ENCODE results near the gene ESRRA. TPM values are rescaled to one million over a fixed set of nuclear protein-coding genes. Genes with fewer than 3 reads are reported as not detected.
A peak's percentile ranks its signal among the peaks of the same experiment; 100 is the strongest.
"Not testable (repeated sequence)": the region's sequence is repeated elsewhere in the genome, so short reads cannot be mapped to it uniquely, and the experiment has no call there.

ESRRA gene
- total RNA-seq, 1 donor from 2014 or later, result 34.7 TPM

DNA sequence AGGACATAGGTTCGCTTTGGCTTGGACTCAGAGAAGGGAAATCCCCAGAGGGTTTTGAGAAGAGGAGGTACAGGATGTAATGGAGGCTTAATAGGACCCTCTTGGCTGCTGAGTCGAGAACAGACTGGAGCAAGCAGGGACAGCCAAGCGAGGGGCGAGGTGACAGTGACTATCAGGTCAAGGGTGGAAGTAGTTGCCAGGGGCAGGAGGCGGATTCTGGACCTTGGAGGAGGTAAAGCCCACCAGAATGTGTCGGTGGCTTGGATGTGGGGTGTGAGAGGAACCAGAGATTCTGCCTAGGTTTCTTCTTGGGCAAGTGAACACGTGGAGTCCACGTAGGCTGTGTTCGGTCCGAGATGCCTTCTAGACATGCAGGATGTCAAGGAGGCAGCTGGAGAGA, 7.6 kb downstream of the ESRRA start:
- no peak for TF ChIP-seq CTCF (conservative IDR thresholded peaks at IDR 0.05)
- peaks cover 22% of the 10 kb centered on the region for H3K4me1 Mint-ChIP-seq
- H3K4me3 Mint-ChIP-seq, result peak overlapping the region; percentile 76
- H3K36me3 Mint-ChIP-seq (ENCODE audit: low read depth), result no peaks in the 10 kb centered on the region
- H3K27me3 Mint-ChIP-seq (ENCODE audit: low read depth), result no peaks in the 10 kb centered on the region
- no peak overlapping the region for H3K27ac Mint-ChIP-seq (ENCODE audit: unreplicated experiment)
- H3K9me3 Mint-ChIP-seq, result no peaks in the 10 kb centered on the region
- no peak for DNase-seq (ENCODE audit: low read depth, low spot score)

- no peak for DNase-seq (ENCODE audit: low read depth, low spot score)
- Mint-ChIP-seq H3K27ac (ENCODE audit: unreplicated experiment) (no peak overlapping the region), H3K4me3 (peak overlapping the region; percentile 76), H3K9me3 (no peaks in the 10 kb centered on the region), H3K36me3 (ENCODE audit: low read depth) (no peaks in the 10 kb centered on the region), H3K27me3 (ENCODE audit: low read depth) (no peaks in the 10 kb centered on the region), H3K4me1 (peaks cover 26% of the 10 kb centered on the region)
- no peak for TF ChIP-seq CTCF (conservative IDR thresholded peaks at IDR 0.05)
Measured at GRCh38 chr11:64313491-64314145, 8.3 kb downstream of the ESRRA start.

DNA sequence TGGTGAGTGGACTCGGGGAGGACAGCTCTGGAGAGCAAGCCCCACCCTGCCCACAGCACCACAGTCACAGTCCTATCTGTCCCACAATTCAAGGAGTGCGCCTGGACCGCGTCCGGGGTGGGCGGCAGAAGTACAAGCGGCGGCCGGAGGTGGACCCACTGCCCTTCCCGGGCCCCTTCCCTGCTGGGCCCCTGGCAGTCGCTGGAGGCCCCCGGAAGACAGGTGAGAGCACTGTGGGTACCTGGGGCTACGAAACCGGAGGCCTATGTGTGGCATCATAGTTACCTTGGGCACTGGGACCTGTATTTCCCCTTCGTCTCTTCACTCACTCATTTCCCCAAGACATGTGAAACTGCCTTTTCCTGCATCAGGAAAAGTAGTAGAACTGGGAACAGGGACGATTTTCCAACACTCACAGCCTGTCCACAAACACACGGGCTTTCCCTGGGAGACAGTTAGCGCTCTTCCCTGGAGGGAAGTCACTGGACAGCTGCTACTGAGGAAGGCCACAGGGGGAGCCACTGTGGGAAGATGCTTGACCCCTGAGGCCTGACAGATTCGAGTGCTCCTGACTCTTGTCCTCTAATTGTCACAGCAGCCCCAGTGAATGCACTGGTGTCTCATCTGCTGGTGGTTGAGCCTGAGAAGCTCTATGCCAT, 9.0 kb downstream of the ESRRA start:
- Mint-ChIP-seq H3K27ac (ENCODE audit: unreplicated experiment) (peak overlapping the region; percentile 93), H3K4me1 (peaks cover 31% of the 10 kb centered on the region), H3K27me3 (ENCODE audit: low read depth) (no peaks in the 10 kb centered on the region), H3K9me3 (no peaks in the 10 kb centered on the region), H3K36me3 (ENCODE audit: low read depth) (no peaks in the 10 kb centered on the region), H3K4me3 (peak overlapping the region; percentile 79)
- TF ChIP-seq CTCF (conservative IDR thresholded peaks at IDR 0.05), result peak; percentile 41
- no peak for DNase-seq (ENCODE audit: low read depth, low spot score)

DNA sequence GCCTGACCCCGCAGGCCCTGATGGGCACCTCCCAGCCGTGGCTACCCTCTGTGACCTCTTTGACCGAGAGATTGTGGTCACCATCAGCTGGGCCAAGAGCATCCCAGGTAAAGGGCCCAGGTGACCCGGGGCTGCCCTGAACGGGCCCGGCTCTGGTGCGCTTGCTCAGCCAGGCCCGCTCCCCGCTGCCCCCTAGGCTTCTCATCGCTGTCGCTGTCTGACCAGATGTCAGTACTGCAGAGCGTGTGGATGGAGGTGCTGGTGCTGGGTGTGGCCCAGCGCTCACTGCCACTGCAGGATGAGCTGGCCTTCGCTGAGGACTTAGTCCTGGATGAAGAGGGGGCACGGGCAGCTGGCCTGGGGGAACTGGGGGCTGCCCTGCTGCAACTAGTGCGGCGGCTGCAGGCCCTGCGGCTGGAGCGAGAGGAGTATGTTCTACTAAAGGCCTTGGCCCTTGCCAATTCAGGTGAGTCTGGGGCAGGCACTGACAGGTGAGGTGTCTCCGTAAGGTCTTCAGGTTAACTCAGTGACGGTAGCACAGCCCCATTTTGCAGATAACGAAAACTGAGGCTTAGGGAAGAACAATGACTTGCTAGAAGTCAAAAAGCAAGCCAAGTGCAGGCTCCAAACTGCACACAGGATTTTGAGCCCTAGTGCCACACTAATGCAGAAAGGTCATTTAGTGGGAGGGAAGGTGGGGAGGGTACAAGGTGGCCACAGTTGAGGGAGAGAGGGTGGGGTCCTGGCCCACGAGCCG, 9.7 kb downstream of the ESRRA start:
- H3K9me3 Mint-ChIP-seq, result no peaks in the 10 kb centered on the region
- peaks cover 33% of the 10 kb centered on the region for H3K4me1 Mint-ChIP-seq
- no peak overlapping the region for H3K27ac Mint-ChIP-seq (ENCODE audit: unreplicated experiment)
- H3K27me3 Mint-ChIP-seq (ENCODE audit: low read depth), result no peaks in the 10 kb centered on the region
- H3K36me3 Mint-ChIP-seq (ENCODE audit: low read depth), result no peaks in the 10 kb centered on the region
- TF ChIP-seq CTCF (conservative IDR thresholded peaks at IDR 0.05), result no peak
- peak overlapping the region; percentile 79 for H3K4me3 Mint-ChIP-seq
- no peak for DNase-seq (ENCODE audit: low read depth, low spot score)

DNA sequence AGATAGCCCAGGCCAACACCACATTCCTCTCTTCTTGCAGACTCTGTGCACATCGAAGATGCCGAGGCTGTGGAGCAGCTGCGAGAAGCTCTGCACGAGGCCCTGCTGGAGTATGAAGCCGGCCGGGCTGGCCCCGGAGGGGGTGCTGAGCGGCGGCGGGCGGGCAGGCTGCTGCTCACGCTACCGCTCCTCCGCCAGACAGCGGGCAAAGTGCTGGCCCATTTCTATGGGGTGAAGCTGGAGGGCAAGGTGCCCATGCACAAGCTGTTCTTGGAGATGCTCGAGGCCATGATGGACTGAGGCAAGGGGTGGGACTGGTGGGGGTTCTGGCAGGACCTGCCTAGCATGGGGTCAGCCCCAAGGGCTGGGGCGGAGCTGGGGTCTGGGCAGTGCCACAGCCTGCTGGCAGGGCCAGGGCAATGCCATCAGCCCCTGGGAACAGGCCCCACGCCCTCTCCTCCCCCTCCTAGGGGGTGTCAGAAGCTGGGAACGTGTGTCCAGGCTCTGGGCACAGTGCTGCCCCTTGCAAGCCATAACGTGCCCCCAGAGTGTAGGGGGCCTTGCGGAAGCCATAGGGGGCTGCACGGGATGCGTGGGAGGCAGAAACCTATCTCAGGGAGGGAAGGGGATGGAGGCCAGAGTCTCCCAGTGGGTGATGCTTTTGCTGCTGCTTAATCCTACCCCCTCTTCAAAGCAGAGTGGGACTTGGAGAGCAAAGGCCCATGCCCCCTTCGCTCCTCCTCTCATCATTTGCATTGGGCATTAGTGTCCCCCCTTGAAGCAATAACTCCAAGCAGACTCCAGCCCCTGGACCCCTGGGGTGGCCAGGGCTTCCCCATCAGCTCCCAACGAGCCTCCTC, 10.6 kb downstream of the ESRRA start:
- not testable (repeated sequence) for DNase-seq (ENCODE audit: low read depth, low spot score); H3K27ac Mint-ChIP-seq (ENCODE audit: unreplicated experiment); H3K36me3 Mint-ChIP-seq (ENCODE audit: low read depth); H3K9me3 Mint-ChIP-seq; H3K27me3 Mint-ChIP-seq (ENCODE audit: low read depth)
- Mint-ChIP-seq H3K4me3 (peak overlapping the region; percentile 94), H3K4me1 (peaks cover 33% of the 10 kb centered on the region)
